GM19035 (cell line): Measurements from ENCODE around the gene EFEMP1.
"Not testable (repeated sequence)": the region's sequence is repeated elsewhere in the genome, so short reads cannot be mapped to it uniquely, and the experiment has no call there.

Source experiments
- ATAC-seq: cut with Tn5 transposase; IDR thresholded peaks from one replicate; pipeline ENCODE4 v1.9.1; 2021; ENCODE audit not compliant: unreplicated experiment

Gene EFEMP1

GRCh38 chr2:55869637-55870325 lies 53.8 kb downstream of the EFEMP1 start:
- ATAC-seq: no peak

DNA sequence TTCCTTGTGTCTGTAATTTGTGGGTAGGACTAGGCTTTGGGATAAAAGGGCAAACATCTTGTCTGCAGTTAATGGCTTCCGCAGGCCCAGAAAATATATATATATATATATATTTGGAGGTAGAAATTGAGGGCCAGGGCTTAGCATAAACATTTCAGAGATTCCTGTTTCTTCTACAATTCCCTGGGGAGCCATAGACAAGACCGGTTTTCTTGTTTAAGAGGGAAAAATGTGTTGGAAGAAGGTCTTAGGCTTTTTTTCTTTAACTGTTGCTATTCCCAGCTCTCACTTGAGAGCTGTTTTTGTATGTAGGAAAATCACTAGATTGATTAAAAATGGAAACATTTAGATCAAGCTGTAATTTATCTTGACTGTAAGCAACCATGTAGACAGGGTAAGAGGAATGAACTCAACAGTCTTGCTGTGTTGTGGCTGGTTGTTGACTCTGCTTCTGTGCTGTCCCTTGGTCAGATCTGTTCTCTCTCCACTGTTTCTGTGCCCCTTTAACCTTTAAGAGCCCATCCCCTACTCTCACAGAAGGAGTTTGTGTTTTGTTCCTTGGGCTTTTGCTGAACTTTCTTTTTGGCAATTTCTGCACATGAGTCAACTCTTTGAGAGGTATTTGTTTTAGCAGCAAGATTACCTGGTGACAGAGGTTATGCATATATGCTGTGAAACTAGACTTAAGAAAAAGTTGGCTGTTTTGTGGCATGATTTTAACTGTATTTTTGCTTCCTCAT lies 58.3 kb downstream of the EFEMP1 start:
- ATAC-seq: no peak

DNA sequence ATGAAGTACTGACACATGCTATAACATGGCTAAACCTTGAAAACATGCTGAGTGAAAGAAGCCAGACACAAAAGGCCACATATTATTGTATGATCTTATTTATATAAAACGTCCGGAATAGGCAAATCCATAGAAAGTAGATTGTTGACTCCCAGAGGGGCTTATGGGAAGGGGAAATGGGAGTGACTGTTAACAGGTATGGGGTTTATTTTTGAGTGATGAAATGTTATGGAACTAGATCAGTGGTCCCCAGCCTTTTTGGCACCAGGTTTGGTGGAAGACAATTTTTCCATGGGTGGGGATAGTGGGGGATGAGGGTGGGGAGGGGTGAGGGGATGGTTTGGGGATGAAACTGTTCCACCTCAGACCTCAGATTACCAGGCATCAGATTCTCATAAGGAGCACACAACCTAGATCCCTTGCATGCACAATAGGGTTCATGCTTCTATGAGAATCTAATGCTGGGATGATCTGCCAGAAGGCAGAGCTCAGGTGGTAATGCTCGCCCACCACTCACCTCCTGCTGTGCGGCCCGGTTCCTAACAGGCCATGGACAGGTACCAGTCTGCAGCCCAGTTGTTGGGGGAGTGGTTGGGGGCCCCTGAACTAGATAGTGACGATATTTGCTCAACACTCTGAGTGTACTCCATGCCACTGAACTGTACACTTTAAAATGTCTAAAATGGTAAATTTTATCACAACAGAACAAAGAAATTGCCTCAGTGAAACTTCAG lies 59.1 kb downstream of the EFEMP1 start:
- no peak for ATAC-seq

DNA sequence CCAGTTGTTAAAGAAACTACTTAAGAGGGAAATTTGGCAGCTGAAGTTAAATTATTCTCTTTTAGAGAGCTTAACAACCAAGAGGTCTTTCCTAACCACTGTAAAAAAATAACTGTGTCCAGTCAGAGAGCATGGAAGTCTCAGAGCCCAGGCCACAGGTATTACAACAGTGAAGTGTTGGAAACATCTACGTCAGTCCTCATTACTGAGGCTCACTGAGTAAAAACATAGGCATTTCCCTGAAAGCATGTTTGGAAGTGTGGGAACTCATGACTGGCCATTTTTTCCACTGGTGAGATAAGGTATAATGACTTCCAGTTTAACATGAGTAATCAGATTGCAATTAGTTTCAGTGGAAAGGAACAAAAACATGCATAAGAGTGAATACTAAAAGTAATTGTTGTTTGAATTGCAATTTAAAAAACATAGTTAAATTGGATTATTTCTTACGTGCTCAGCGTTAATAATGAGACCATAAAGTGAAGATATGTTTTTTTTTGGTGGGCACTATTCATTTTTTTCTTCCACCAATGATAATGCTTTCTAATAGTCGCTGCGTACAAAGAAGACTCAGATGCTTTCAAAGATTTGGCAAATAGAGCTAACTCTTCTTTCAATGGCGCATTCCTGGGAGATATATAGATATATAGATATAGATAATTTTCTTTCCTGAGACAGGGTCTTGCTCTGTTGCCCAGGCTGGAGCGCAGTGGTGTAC lies 60.8 kb downstream of the EFEMP1 start:
- ATAC-seq: no peak

- no peak for ATAC-seq
Measured at GRCh38 chr2:55862246-55862645, 61.3 kb downstream of the EFEMP1 start.

DNA sequence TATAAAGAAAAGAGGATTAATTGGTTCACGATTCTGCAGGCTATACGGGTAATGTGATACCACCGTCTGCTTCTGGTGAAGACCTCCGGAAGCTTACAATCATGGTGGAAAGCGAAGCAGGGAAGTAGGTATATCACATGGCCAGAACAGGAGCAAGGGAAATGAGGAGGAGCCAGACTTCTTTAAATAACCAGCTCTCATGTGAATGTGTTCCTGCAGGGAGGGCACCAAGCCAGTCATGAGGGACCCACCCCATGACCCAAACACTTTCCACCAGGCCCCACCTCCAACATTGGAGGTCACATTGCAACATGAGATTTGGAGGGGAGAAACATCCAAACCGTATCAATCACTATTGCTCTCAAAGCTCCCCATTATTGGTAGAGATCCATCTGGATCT lies 61.8 kb downstream of the EFEMP1 start:
- ATAC-seq: no peak

DNA sequence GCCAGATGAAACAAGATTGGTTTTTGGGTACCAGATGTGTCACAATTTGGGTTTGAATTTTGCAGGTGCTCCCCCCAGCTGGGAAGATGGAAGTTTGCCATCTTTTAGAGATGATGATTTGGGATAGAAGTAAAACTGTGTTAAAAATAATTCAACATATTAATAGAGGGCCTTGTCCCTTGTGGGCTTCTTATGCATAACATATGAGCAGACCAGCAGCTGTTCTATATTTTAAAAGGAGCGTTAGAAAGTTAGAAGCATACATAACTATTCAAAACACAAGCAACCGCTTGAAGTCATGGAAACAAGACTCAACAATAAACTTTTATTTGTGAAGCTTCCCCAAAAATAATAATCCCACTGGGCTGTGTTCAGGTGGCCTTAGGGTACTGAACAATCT lies 62.8 kb downstream of the EFEMP1 start:
- no peak for ATAC-seq

DNA sequence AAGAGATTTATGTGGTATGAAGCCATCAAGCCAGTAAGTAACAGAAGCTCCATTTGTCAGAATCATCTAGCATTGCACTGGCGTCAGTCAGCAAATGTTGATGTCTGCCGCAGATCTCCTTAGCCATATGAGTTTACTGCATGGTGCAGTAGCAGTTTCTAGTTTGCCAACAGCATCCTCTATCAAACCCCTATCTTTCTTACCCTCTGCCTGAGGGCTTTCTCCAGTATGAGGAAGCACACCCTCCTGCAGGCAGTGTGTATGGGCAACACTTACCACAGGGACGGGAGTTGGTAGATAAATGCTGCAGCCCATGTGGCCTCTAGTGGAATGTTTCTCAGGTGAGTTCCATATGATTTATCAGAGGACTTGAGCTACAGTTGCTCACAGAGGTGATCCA lies 63.7 kb downstream of the EFEMP1 start:
- no peak for ATAC-seq

DNA sequence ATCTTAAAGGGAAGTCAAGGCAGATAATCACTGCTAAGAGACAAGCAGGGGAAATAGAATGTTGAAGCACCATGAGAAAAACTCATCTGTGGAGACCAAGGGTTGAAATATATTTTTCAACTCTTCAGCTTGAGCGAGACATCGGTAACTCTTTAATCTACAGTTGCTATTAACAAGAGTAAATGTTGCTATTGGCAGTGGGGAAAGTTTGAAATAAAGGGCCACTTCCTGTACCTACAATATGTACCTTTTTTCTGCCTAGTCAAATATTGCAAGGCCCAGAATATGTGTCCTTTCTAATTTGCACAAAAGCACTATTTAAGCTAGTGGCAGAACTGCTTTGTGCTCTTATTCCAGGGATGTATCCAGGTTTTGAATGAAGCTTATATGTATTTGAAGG lies 65.8 kb downstream of the EFEMP1 start:
- ATAC-seq: no peak

GRCh38 chr2:55856936-55857335 lies 66.6 kb downstream of the EFEMP1 start:
- no peak for ATAC-seq

GRCh38 chr2:55848096-55848495 lies 75.5 kb downstream of the EFEMP1 start:
- no peak for ATAC-seq

- ATAC-seq: no peak
Measured at GRCh38 chr2:55846426-55846825, 77.2 kb downstream of the EFEMP1 start.

DNA sequence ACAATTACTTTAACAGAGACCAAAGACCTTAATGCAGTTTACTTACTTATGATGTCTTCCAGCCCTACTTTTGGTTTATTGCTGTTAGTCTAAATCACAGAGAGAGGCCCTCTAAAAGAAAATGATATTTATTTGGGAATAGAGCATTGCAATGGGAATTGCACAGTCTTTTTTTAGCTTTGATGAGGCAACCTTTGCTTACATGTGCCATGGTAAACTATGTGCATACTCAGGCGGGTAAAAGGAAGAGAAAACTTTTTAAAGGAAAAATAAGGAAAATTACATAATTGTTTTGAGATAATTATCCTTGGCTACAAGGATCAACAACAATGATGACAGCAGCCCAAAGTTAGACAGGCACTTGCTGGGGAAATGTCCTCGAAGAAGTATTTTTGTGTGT lies 78.6 kb downstream of the EFEMP1 start:
- no peak for ATAC-seq

- no peak for ATAC-seq
Measured at GRCh38 chr2:55843994-55844345, 79.6 kb downstream of the EFEMP1 start.

GRCh38 chr2:55843096-55843993 lies 80.2 kb downstream of the EFEMP1 start:
- ATAC-seq: no peak

- ATAC-seq: no peak
Measured at GRCh38 chr2:55842046-55842445, 81.5 kb downstream of the EFEMP1 start.

- no peak for ATAC-seq
Measured at GRCh38 chr2:55840460-55840859, 83.1 kb downstream of the EFEMP1 start.

DNA sequence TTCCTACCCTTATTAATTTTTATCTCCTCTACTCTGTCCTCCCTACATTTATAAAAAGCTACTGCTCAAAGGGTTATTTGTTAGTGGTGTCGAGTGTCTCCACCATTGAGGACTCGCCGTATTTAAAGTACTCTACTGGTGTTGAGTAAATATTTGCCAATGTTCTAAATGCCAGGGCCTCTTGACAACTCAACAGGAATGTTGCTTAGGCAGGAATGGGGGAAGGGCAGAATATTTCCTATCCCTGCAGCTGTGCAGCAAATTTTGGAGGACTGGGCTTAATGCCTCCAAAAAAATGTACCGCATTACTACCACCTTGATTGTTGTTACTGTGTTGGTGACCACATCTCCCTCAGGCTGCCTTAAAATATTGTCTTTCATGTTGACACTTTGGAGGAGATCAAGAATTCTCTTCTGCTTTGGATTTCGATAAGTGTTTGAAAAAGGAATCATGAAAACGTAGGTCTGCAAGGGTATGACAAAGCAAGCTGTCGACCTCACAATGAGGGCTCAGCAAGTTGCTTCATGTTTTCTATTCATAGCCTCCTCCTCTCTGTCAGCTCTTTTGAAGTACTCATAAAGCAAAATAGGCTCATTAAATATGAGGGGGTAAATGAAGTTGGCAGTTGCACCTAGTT lies 84.3 kb downstream of the EFEMP1 start:
- no peak for ATAC-seq

- ATAC-seq: no peak
Measured at GRCh38 chr2:55838653-55839052, 84.9 kb downstream of the EFEMP1 start.

- ATAC-seq: not testable (repeated sequence)
Measured at GRCh38 chr2:55838117-55838516, 85.5 kb downstream of the EFEMP1 start.
